Raji (cell line): ENCODE results near the gene NAXD.

ENCODE experiments used
- POLR2A ChIP-seq: IDR thresholded peaks from 2 replicates; pipeline ENCODE4 v1.6.1; 2011; ENCODE audit warnings: low read depth, low read length, control low read depth; ENCODE audit not compliant: insufficient read depth

NAXD gene

DNA sequence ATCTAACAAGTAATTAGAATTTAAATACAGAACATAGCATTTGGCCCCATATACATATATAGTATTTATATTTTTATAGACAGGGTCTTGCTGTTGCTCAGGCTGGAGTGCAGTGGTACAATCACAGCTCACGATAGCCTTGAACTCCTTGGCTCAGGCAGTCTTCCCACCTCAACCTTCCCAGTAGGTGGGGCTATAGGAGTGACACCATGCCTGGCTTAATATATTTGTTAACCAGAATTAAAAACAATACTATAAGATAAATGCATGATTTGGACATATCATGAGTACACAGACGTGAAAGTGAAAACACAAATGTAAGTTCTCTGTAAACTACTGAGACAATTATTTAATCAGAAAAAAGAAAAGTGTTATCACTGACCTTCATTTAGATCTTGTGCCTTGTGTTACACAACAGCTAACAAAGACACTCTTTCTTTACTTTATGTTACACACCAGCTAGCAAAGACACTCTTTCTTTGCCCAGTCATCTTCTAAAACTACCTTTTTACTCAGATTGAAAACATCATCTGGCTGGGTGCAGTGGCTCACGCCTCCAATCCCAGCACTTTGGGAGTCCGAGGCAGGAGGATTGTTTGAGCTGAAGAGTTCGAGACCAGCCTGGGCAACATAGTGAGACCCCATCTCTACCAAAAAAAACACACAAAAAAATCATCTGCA is 68.0 kb downstream of the NAXD start:
- no peak for TF ChIP-seq POLR2A

- TF ChIP-seq POLR2A: no peak
Measured at GRCh38 chr13:110683921-110684320, 68.6 kb downstream of the NAXD start.

DNA sequence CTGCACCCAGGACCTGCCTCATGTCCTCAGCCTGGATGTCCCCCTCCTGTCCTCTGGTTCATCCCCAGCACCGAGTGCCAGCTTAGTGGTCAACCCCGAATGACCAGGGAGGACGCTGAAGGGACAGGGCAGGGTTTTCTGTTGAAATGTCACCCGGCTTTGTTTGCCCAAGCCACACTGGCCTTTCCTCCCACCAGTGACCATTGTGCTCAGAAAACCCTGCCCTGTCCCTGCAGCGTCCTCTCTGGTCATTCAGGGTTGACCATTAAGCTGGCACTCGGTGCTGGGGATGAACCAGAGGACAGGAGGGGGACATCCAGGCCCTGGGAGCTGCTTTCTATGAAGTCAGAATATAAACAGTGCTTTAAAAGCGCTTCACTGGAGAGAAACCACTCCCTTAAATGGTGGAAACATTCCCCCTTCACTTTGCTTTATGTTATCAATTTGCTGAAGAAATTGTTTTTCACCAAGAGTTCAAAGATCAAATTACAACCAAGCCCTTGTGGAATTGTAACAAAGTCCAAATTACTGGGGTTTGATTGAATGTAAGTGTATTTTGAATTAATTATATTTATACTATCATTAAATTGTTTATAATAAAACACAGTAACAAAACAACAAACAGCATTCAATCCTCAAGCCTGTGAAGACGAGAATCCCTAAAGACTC is 69.2 kb downstream of the NAXD start:
- TF ChIP-seq POLR2A: no peak

- TF ChIP-seq POLR2A: no peak
Measured at GRCh38 chr13:110685305-110686020, 70.1 kb downstream of the NAXD start.

DNA sequence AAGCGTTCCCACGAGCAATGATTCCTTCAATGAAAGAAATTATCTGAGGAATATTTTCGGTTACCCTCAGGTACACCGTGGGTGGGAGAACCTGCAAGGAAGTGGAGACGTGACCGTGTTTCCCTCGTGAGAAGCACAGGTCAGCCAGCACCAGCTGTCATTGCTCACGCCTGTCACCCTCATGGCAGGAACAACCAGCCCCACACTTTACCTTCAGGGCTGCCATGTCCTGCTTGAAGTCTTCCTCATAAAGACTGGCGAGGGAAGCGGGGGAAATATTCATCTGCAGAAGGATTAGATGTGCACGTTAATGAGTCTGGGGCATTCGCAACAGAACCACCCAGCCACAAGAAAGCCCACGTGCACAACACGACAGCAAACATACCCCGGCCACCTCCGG is 72.4 kb downstream of the NAXD start:
- no peak for TF ChIP-seq POLR2A

DNA sequence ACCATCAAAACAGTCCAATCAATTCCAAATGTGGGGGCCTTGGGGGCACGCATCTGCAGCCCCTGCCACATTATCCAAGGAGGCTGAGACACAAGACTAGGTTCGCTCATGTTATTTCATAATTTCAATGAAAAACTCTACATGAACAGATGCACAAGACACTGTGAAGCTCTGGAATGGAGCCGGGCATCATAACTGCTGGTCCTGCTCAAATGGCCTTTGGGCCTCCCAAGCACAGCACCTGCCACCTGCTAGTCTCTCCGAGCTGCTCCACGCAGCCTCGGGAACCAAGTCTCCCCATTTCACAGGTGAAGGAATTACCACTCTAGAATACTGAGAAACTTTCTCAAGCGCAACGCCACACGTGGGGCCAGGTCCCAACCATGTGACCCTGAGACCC is 73.7 kb downstream of the NAXD start:
- TF ChIP-seq POLR2A: no peak
